AG08395 (cell line): ENCODE data around the gene LINC01488.
A peak's percentile ranks its signal among the peaks of the same experiment; 100 is the strongest.

Source experiments
- DNase-seq: peaks from one replicate; pipeline ENCODE4 v3.0.0; 2012; ENCODE audit warnings: mixed read lengths, low spot score

Gene LINC01488

DNA sequence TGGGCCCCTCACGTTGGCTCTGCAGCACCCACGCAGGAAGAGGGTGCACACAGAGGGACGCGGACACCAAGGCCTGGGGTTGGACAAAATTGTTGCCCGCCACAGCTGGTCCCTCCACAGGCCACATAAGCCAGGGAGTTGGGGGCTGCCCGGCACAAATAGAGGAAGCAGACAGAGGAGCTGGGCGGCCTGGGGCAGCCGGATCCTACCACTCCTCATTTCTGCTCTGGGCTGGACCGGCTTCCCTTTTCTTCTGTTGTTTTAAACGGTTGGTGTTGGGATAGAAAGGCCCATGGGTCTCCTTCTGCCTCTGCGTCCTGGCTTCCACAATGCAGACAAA lies 36.4 kb upstream of the LINC01488 start:
- DNase-seq: no peak

DNA sequence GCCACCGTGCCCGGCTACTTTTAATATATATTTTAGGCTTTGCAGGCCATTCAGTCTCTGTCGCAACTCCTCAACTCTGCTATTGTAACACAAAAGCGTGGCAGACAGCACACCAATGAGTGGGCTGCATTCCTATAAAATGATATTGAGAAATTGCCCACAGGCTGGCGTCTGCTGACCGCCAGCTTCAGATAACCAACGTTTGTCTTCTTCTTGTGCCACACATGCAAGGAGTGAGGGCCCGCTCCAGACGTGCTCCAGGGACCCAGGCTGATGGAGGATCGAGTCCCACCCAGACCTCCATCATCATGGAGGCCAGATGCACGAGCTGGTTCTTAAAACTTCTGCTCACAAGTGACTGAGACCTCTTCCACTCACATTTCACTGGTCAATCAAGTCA lies 35.4 kb upstream of the LINC01488 start:
- DNase-seq: no peak

DNA sequence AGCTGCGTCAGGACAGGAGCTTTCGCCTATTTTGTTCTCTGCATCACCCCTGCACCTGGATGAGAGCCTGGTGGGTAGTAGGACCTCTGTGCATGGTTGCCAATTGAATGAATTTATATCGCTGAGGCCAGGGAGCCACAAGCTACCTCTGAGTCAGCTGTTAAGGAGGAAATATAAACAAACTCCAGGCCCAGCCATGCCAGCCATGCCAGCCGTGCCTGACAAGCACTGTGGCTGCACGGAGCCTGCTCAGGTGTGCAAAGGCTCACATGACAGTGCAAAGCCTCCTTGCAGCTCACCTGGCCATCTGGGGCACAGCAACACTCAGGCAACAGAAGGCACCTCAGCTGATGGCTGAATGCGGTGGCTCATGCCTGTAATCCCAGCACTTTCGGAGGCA lies 33.7 kb upstream of the LINC01488 start:
- DNase-seq: no peak

DNA sequence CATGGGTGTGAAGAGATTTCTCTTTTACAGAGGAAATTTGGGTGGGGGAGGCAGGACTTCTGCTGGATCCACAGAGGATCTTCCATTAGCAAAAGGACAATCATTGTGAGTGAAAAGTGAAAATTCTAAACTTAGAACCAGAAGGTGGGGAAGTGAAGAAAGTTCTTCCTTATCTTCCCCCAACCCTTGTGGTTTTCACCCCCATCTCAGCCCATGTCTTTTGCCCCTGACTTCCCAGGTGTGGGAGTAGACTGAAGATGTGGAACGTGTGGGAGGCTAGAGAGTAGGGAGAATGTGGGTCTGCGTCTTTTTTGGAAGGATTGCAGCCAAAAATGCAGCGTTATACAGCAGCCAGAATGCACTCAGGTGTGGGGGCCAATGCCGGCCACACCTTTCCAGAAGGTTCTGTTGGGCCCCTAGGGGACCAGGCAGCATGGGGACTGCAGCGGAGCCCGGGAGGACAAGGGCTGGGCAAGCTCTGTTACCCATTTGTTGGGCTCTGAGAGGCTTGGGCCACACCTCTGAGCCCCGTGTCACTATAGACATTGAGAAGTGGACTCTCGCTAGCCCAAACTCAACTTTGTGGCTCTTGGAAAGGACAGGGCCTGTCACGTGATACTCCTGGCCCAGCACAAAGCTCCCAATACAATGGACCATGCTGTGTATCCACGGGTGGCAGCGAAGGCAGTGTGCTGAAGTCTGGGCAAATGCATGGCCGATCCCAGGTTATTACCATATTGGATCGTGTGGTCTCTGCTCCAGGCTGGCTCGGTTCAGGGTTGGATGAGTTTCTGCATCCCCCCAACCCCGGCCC lies 32.8 kb upstream of the LINC01488 start:
- DNase-seq: no peak

- peak; percentile 76 for DNase-seq
These were observed 32.0 kb upstream of the LINC01488 start for GRCh38 chr11:69449320-69450063.

GRCh38 chr11:69450064-69450856 lies 31.2 kb upstream of the LINC01488 start:
- DNase-seq: no peak

DNA sequence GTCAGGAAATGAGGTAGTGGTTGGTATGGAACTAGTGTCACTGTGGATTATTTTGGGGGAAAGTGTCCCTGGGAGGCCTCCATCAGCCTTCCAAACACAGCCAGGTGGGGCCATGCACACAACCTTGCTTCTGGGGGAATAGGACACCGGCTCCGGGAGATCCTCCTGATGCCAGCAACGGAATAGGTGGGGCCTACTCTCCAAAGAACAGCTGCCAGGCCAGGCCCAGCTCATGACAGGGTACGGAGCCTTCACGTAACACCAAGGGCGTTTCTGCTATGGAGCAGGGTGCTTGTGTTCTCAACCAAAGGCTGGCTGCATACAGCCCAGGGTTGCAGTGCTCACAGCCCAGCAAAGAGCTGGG lies 30.6 kb upstream of the LINC01488 start:
- DNase-seq: no peak

GRCh38 chr11:69451289-69451688 lies 30.2 kb upstream of the LINC01488 start:
- no peak for DNase-seq

GRCh38 chr11:69452206-69452987 lies 29.1 kb upstream of the LINC01488 start:
- no peak for DNase-seq

GRCh38 chr11:69453151-69453550 lies 28.3 kb upstream of the LINC01488 start:
- DNase-seq: no peak

DNA sequence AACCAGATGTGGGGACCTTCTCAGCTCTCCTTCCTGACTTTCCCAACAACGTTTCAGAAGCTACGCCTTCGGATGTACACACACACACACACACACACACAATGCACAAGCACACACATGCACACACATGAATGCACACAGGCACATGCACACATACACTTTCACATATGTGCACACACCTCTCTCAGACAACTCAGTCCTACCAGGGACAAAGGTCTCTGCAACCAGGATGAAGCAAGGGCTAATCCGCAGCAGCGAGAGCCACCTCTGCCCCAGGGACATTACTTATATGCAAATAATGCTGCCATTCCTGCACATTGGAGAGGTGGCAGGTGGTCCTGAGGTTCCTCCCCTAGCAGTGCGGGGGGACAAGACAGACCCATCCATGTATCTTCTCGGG lies 27.4 kb upstream of the LINC01488 start:
- DNase-seq: no peak

DNA sequence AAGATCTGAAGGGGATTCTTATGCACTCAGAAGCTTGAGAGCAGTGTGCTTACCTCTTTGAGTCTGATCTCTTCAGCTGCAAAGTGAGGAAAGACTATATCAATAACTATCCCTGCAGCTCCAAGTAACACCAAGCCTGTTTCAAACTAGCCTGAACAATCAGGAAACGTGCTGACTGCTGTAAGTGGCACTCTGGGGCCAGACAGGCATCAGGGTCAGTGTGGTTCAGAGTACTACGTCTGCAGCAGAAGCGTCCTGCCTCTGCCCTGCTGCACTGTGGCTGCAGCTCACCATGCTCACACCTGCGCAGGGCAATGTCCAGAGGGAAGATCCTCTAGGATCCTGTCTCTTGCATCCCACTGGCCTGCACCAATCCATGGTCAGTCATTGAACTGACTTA lies 25.5 kb upstream of the LINC01488 start:
- no peak for DNase-seq

DNA sequence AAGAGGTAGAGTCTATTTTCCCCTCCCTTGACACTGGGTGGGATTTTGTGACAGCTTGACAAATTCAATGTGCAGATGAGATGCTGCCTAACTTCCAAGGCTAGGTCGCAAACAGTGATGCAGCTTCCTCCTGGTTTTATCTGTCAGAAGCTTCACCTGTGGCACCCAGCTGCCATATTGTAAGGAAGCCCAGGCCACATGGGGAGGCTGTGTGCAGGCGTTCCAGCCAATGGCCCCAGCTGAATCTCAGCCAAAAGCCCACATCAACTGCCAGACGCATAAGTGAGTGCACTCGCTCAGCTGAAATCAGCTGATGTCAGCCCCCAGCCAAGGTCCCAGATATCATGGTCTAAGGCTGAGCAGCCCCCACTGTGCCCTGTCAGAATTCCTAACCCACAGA lies 24.8 kb upstream of the LINC01488 start:
- DNase-seq: no peak

DNA sequence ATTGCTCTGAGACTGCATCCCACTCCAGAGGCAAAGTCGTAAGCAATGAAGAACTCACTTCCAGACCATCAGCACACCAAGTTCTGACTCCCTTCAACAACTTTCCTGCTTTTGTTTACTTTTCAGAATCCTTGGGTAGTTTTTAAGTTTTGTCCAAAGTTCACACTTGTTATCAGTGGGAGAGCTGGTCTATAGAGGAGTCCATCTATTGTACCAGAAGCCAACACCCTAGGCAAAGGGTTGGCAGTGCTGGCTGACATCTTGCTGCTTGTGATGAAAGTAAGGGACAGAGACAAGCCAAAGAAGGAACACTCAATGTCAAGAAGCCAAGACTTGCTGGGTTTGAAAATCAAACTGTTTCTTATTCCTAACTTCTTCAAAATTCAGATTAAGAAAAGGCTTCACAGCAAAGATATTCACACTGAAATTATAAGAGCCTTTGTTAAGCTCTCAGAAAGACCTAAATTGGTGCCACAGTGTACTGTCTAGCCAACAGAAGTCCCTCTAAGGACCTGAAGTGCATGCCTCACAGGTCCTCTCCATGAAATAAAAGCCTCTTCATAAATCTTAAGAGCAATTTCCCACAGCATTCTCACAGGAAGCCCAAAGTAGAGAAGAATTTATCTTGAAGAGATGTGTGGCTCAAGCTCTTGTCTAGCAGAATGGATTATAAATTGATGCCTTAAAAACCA lies 21.5 kb upstream of the LINC01488 start:
- no peak for DNase-seq

DNA sequence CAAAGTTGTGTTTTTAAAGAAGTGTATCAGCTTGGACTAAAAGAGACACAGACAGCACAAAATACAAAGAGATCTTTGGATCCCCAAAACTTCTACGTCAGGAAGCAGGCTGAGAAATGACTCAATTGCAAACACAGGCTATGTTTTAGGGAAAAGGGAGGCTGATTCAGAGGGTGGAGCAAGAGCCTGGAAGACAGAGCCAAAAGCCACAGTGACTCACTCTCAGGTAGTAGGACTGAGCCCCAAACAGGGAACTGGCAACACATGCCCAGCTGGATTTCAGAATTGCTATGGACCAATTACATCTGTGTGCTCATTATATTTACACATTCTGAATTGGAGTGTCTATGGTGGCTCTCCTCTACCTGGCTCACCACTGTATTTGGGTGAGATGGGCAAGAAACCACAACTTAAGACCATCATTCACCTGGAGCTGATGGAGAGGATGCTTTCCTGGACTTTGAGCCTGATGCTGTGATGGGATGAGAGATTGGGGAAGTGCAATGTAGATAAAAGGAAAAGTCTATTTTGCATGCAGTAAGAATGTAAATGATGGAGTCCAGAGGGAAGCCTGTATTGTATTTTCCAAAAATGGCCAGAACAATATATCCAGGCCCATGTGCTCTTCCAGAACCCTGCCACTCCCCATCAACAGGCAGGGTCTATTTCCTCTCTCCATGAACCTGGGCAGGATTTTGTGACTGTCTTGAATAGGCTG lies 20.8 kb upstream of the LINC01488 start:
- peak; percentile 90 for DNase-seq

- DNase-seq: no peak
These were observed 20.0 kb upstream of the LINC01488 start for GRCh38 chr11:69461272-69461962.

GRCh38 chr11:69462106-69462951 lies 19.1 kb upstream of the LINC01488 start:
- DNase-seq: no peak

DNA sequence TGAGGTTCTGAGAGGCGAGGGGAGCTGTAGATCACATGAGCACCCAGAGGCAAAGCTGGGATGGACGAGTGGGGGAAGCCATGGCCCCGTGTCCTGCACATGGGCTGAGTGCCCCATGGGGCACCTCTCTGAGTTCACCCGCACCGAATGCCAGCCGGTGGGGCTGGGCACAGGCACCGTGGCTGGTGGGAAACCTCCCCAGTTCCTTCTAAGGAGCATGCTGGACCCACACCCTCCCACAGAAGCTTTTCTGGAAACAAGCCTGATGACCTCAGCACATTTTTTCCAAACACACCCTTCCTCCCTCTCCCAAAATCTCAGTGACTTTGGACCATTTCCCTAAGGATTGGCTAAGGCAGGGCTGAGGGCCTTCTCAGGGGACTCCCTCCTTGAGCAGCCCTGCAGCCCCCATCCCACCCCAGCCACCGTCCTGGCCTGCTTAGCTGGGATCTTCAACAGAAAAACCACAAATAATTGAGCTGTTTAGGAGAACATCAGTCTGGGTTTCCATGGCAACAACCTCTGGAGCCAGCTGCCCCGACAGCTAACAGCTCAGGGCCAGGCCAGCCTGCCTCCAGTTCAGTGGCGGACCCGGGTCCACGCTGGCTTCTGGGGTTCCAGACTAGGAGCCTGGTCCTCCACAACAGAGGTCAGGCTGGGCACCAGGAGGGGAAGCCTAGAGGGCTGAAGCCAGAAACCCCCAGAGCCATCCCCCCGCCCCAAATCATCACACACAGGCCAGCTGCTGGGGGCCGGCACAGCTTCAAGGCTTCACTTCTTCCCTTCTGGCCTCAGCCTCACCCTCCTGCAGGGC lies 18.1 kb upstream of the LINC01488 start:
- DNase-seq: peak; percentile 84
